ENCODE measurements around the gene KRT26. TPM values are rescaled to one million over a fixed set of nuclear protein-coding genes. Genes with fewer than 3 reads are reported as not detected.

The KRT26 gene
- total and polyA plus RNA-seq, 2 of the 4 experiments (the other 2 are of a cell fraction) = not detected

DNA sequence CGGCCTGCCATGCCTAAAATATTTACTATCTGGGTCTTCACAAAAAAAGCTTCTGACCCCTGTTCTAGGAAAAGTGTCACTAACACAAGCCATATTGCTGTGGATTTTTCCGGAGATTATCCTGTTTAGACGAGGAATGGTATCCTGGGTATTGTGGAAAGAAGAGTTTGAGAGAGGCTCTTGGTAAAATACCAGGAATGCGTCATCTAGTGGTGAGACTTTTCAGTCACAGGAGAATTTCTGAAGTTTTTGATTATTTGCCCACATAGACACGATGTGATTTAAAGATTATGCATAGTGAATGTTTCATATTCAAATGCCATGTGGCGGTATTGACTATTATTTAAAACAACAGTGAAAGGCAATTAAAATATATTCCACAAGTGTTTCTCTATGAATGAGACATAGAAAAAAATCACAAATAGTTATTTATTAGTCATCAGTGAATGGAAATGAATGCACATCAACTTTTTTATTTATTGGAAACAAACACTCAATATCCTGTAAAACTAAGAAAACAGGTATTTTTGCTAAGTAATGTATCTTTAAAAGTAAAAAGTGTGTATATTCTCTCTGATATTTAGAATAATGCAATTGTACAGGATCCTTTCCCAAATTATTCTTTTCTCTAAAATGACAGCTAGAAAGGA is 19.9 kb upstream of the KRT26 start:
- no peak overlapping the region for H3K56ac ChIP-seq (ENCODE audit: extremely low read depth, insufficient read depth, low read length)
- H2AFZ ChIP-seq (replicated peaks; ENCODE audit: low read length, poor library complexity) = no peak overlapping the region
- H3K9ac ChIP-seq (ENCODE audit: low read depth, low read length) = no peak overlapping the region
- no peak overlapping the region for H3K14ac ChIP-seq (replicated peaks; ENCODE audit: low read depth, low read length)
- no peak overlapping the region for H2BK5ac ChIP-seq (ENCODE audit: low read depth, low read length, poor library complexity, severe bottlenecking)
- H2AK5ac ChIP-seq (ENCODE audit: low read depth, low read length) = no peak overlapping the region
- peak; percentile 55 for DNase-seq
- peaks cover 44% of the 10 kb centered on the region for H3K27me3 ChIP-seq (ENCODE audit: control insufficient read depth, insufficient read depth, low read length)
- no peaks in the 10 kb centered on the region for H3K79me1 ChIP-seq (ENCODE audit: low read depth in 1 of 2, low read length in 2 of 2)
- no peak for TF ChIP-seq MAFK (IDR thresholded peaks at IDR 0.05; ENCODE audit: low read depth, low read length)
- peak; percentile 77 for TF ChIP-seq SMC3 (IDR thresholded peaks at IDR 0.05; ENCODE audit: low read depth, low read length)
- TF ChIP-seq, protein P1, sequence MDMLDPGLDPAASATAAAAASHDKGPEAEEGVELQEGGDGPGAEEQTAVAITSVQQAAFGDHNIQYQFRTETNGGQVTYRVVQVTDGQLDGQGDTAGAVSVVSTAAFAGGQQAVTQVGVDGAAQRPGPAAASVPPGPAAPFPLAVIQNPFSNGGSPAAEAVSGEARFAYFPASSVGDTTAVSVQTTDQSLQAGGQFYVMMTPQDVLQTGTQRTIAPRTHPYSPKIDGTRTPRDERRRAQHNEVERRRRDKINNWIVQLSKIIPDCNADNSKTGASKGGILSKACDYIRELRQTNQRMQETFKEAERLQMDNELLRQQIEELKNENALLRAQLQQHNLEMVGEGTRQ (IDR thresholded peaks at IDR 0.05; ENCODE audit: low read depth, low read length) = no peak
- no peak for TF ChIP-seq MAZ (IDR thresholded peaks at IDR 0.05; ENCODE audit: borderline replicate concordance, low read depth, low read length)
- no peak for TF ChIP-seq BHLHE40 (IDR thresholded peaks at IDR 0.05; ENCODE audit: low read depth, low read length)
- TF ChIP-seq RCOR1 (IDR thresholded peaks at IDR 0.05; ENCODE audit: insufficient replicate concordance, low read length) = no peak
- TF ChIP-seq, protein P2, sequence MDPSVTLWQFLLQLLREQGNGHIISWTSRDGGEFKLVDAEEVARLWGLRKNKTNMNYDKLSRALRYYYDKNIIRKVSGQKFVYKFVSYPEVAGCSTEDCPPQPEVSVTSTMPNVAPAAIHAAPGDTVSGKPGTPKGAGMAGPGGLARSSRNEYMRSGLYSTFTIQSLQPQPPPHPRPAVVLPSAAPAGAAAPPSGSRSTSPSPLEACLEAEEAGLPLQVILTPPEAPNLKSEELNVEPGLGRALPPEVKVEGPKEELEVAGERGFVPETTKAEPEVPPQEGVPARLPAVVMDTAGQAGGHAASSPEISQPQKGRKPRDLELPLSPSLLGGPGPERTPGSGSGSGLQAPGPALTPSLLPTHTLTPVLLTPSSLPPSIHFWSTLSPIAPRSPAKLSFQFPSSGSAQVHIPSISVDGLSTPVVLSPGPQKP (IDR thresholded peaks at IDR 0.05; ENCODE audit: borderline replicate concordance, low read depth, low read length) = no peak
- no peak for TF ChIP-seq FOS (IDR thresholded peaks at IDR 0.05; ENCODE audit: low read depth, low read length)
- TF ChIP-seq, protein P3, sequence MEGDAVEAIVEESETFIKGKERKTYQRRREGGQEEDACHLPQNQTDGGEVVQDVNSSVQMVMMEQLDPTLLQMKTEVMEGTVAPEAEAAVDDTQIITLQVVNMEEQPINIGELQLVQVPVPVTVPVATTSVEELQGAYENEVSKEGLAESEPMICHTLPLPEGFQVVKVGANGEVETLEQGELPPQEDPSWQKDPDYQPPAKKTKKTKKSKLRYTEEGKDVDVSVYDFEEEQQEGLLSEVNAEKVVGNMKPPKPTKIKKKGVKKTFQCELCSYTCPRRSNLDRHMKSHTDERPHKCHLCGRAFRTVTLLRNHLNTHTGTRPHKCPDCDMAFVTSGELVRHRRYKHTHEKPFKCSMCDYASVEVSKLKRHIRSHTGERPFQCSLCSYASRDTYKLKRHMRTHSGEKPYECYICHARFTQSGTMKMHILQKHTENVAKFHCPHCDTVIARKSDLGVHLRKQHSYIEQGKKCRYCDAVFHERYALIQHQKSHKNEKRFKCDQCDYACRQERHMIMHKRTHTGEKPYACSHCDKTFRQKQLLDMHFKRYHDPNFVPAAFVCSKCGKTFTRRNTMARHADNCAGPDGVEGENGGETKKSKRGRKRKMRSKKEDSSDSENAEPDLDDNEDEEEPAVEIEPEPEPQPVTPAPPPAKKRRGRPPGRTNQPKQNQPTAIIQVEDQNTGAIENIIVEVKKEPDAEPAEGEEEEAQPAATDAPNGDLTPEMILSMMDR (conservative IDR thresholded peaks at IDR 0.05; ENCODE audit: low read depth, low read length) = peak; percentile 71
- no peak for TF ChIP-seq NFE2L2 (IDR thresholded peaks at IDR 0.05; ENCODE audit: low read depth, low read length)
- no peak for TF ChIP-seq POLR2A (IDR thresholded peaks at IDR 0.05; ENCODE audit: low read depth, low read length)
- peak; percentile 61 for TF ChIP-seq RAD21 (IDR thresholded peaks at IDR 0.05; ENCODE audit: low read length)
- no peak for TF ChIP-seq MXI1 (IDR thresholded peaks at IDR 0.05; ENCODE audit: borderline replicate concordance, low read depth, low read length)
- TF ChIP-seq RFX5 (IDR thresholded peaks at IDR 0.05; ENCODE audit: low read depth, low read length) = no peak
- no peak for TF ChIP-seq CEBPB (IDR thresholded peaks at IDR 0.05; ENCODE audit: low read depth, low read length)
- TF ChIP-seq CHD1 (IDR thresholded peaks at IDR 0.05; ENCODE audit: low read depth, low read length) = no peak
- no peak overlapping the region for H2AK9ac ChIP-seq (replicated peaks; ENCODE audit: low read depth, low read length, poor library complexity)
- H3K23ac ChIP-seq (ENCODE audit: low read depth, low read length) = no peak overlapping the region
- no peak overlapping the region for H4K5ac ChIP-seq (ENCODE audit: low read depth, low read length)
- intact Hi-C loops (cut with micrococcal nuclease) = loop anchor here (1.0 to 10.0 kb wide), 4 partner anchors 144 to 427 kb away; partner anchors contain the start of gene GJD3
- H3K4me3 ChIP-seq (ENCODE audit: insufficient read depth, low read depth, low read length) = no peak overlapping the region
- H2BK120ac ChIP-seq (ENCODE audit: low read depth, low read length) = no peak overlapping the region
- peak; percentile 72 for ATAC-seq (ENCODE audit: low read depth)
- ChIA-PET POLR2A (ENCODE audit: unreplicated experiment) (no interaction called here), CTCF (interaction anchor here (0.6 to 1.9 kb wide), 6 partner anchors 12 to 856 kb away, joined by 3 to 6 read pairs (median 3); no protein-coding TSS in a partner anchor)
- H4K8ac ChIP-seq (ENCODE audit: low read depth in 2 of 2, low read length in 2 of 2) = no peak overlapping the region
- dilution Hi-C loops (cut with HindIII; ENCODE audit: low sequenced_read_pairs, unreplicated experiment) = no loop called here
- no peaks in the 10 kb centered on the region for H3K4me1 ChIP-seq (ENCODE audit: control insufficient read depth, insufficient read depth, low read length)
- no peaks in the 10 kb centered on the region for H3K36me3 ChIP-seq (ENCODE audit: control insufficient read depth, insufficient read depth, low read length)
- H3K4ac ChIP-seq (ENCODE audit: low read depth, low read length) = no peak overlapping the region
- in situ Hi-C loops (cut with MboI; ENCODE audit: low sequenced_read_pairs) = loop anchor here (5.0 to 25.0 kb wide), 2 partner anchors 175 to 430 kb away; partner anchors contain the start of gene GJD3
- H2BK15ac ChIP-seq (ENCODE audit: low read depth, low read length) = no peak overlapping the region
- no peaks in the 10 kb centered on the region for H3K9me1 ChIP-seq (ENCODE audit: insufficient read depth, low read length)
- H3K9me3 ChIP-seq (ENCODE audit: control insufficient read depth, insufficient read depth, low read length) = no peaks in the 10 kb centered on the region
- H3K18ac ChIP-seq (ENCODE audit: low read depth, low read length) = no peak overlapping the region
- H3K27ac ChIP-seq (ENCODE audit: insufficient read depth, low read length) = no peak overlapping the region
- no peak overlapping the region for H2BK20ac ChIP-seq (ENCODE audit: low read depth, low read length)
- BruUV-seq (replicated peaks) = no TSS peak
- WGBS, 2 experiments (ENCODE audit: extremely low coverage in 2 of 2, insufficient read length in 1 of 2) = 0% methylated on average over 1 of the region's 6 CpGs; no CpG with 5 or more reads in 1 of the 2 experiments
- no peaks in the 10 kb centered on the region for H4K20me1 ChIP-seq (ENCODE audit: insufficient read depth, low read length)
- no peak overlapping the region for H4K91ac ChIP-seq (ENCODE audit: insufficient read depth, low read depth, low read length)
- no peak overlapping the region for H3K4me2 ChIP-seq (ENCODE audit: low read depth, low read length)
